NT2/D1 (cell line): Measurements from ENCODE around the gene YWHAQ.

Experiments used
- YY1 ChIP-seq: IDR thresholded peaks from 2 replicates; pipeline ENCODE4 v1.6.1; 2011; ENCODE audit not compliant: insufficient read length, insufficient read depth
- ZNF274 ChIP-seq: IDR thresholded peaks from 2 replicates; pipeline ENCODE4 v1.6.1; 2011; ENCODE audit warnings: mild to moderate bottlenecking, low read depth, low read length

GRCh38 chr2:9601397-9601796, 29.4 kb downstream of the YWHAQ start:
- TF ChIP-seq YY1 (no peak), ZNF274 (no peak)
